Upper lobe of left lung (tissue), 6 donors: Measurements from ENCODE around the gene KCNMA1. TPM values are rescaled to one million over a fixed set of nuclear protein-coding genes. Genes with fewer than 3 reads are reported as not detected.

ENCODE experiments used
- ATAC-seq, 2 donors: fragments of 200-7000 bp; cut with Tn5 transposase; one replicate each; pipeline ENCODE4 v1.9.1; 2022; ENCODE audit warnings: mild to moderate bottlenecking in 2 of 2, moderate library complexity in 2 of 2; ENCODE audit not compliant: low FRiP score in 2 of 2
- DNase-seq, 2 donors: peaks; one replicate each; pipeline ENCODE4 v3.0.0-alpha.2; 2019 to 2020
- H3K27ac ChIP-seq, 4 donors: fragments of 200-600 bp; sonication (generic); one replicate each; pipeline ENCODE4 v1.5.1; 2016 to 2019
- H3K27me3 ChIP-seq, 4 donors: fragments of 200-600 bp; sonication (generic); one replicate each; pipeline ENCODE4 v1.5.1; 2017 to 2019
- H3K36me3 ChIP-seq, 4 donors: fragments of 200-600 bp; sonication (generic); one replicate each; pipeline ENCODE4 v1.5.1; 2016 to 2019
- H3K4me1 ChIP-seq, 4 donors: fragments of 200-600 bp; sonication (generic); one replicate each; pipeline ENCODE4 v1.5.1; 2018 to 2019
- H3K4me3 ChIP-seq, 4 donors: fragments of 200-600 bp; sonication (generic); one replicate each; pipeline ENCODE4 v1.5.1; 2017 to 2019; ENCODE audit warnings: mild to moderate bottlenecking in 2 of 4, moderate library complexity in 1 of 4
- H3K9me3 ChIP-seq, 4 donors: fragments of 200-600 bp; sonication (generic); one replicate each; pipeline ENCODE4 v1.5.1; 2018 to 2019
- CTCF ChIP-seq, 6 experiments: fragments of 450-650 bp in 4 of 6; fragments of 200-600 bp in 2 of 6; sonication (generic) in 2 of 6; IDR thresholded peaks; one replicate each; pipeline ENCODE4 v1.5.1; 2016 to 2019; ENCODE audit warnings: antibody characterized with exemption in 6 of 6
- EP300 ChIP-seq, 4 donors: sonication (generic); formaldehyde crosslinking; IDR thresholded peaks; one replicate each; pipeline ENCODE4 v1.5.1; 2017; ENCODE audit warnings: antibody characterized with exemption in 4 of 4, control low read depth in 2 of 4
- POLR2A ChIP-seq, 4 donors: fragments of 450-650 bp; IDR thresholded peaks; one replicate each; pipeline ENCODE4 v1.5.1; 2016 to 2017; ENCODE audit warnings: antibody characterized with exemption in 4 of 4, mild to moderate bottlenecking in 2 of 4
- POLR2AphosphoS5 ChIP-seq, 2 donors: sonication (generic); formaldehyde crosslinking; IDR thresholded peaks; one replicate each; pipeline ENCODE4 v1.5.1; 2017; ENCODE audit warnings: antibody characterized with exemption in 2 of 2
- WGBS, 2 donors: methylation state at CpG; one replicate each; pipeline ENCODE4 v1.1.5; 2017 to 2018; 5-methylcytosine and 5-hydroxymethylcytosine counted together
- total RNA-seq, 6 donors: library from RNA; depleted of rRNA in 4 of 6; stranded (reverse); fragments of >200 nt in 4 of 6; gene quantifications; one replicate each; pipeline versions ENCODE4 v1.1.0 to v1.2.1, GENCODE V29; 2016 to 2021
- donor health status: DM: no; HTN: no; CAD: no; lungs with moderate emphysema.
- donor health status: DM: no; HTN: yes; CAD: no; lungs with severe emphysema.

The KCNMA1 gene
- total RNA-seq, 6 donors from 2014 or later: 5.8 to 107 (median 22.0) TPM

DNA sequence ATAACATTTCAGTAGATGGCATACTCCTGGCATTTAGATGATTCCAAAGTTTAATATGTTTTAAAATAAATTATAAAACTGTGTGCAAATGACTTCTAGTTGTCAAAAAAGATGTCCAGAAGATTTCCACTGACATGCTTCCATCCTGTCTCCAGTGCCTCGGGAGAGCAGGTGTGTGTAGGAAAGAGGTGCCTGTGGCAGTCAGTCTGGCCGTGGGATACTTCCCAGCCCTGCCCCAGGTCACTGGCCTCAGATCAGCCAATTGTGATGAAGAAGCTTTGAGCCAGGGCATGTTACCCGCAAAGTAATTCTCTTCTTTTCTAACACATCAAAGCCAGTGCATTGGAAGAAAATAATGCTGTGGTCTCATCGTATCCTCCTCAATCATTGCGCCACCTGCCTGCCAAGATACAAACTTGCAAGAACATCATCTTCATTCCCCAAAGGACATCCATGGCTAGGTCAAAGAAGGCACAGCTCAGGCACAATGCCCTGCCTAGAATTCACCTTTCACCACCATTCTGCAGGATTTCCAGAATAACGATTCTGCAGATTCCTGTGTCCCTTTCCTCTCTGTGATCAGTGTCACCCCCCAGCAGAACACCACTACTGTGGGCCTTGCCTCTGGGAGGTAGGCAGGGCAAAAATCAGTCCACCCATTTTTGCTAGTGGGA is 6.3 kb upstream of the KCNMA1 start:
- TF ChIP-seq POLR2AphosphoS5 (IDR thresholded peaks at IDR 0.05) (no peak), CTCF (IDR thresholded peaks at IDR 0.05) (peak in 5 of 6 experiments; percentile 30 to 64 (median 50)), POLR2A (IDR thresholded peaks at IDR 0.05) (no peak), EP300 (IDR thresholded peaks at IDR 0.05) (no peak)
- no peak overlapping the region for H3K4me3 ChIP-seq
- H3K27me3 ChIP-seq: no peaks in the 10 kb centered on the region
- WGBS, 2 donors: 35 to 39% methylated on average over 6 of the region's 6 CpGs
- H3K27ac ChIP-seq: no peak overlapping the region
- peaks cover 0 to 3% (median 0%) of the 10 kb centered on the region in 4 donors for H3K4me1 ChIP-seq
- ATAC-seq: peak in 1 of 2 donors; percentile 50
- H3K36me3 ChIP-seq: no peaks in the 10 kb centered on the region
- H3K9me3 ChIP-seq: no peaks in the 10 kb centered on the region
- DNase-seq: peak in 1 of 2 donors; percentile 29

GRCh38 chr10:77641788-77642397 is 4.3 kb upstream of the KCNMA1 start:
- H3K27ac ChIP-seq: no peak overlapping the region
- 0 to 2% methylated on average over 5 of the region's 5 CpGs for whole genome bisulfite sequencing, 2 donors
- TF ChIP-seq POLR2AphosphoS5 (IDR thresholded peaks at IDR 0.05) (no peak), POLR2A (IDR thresholded peaks at IDR 0.05) (no peak), EP300 (IDR thresholded peaks at IDR 0.05) (no peak), CTCF (IDR thresholded peaks at IDR 0.05) (peak; percentile 70 to 86 (median 80))

DNA sequence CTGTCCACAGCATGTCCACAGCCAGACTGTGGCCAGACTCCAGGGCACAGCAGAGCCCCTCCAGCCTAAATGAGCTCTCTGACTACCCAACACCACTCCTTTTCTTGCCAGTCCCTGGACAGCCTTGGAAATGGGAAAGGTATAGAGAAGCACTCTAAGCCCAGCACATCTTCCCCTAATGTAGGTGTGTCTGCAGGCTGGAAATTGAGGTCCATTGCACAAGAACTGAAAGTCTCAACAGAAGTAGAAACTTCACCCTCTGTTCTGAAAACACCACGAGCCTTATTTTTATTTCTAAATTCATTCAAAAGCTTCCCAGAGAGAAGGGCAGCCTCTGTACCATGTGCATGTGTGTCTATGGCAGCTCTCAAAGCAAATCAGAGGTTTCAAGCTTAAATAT is 3.7 kb upstream of the KCNMA1 start:
- WGBS, 2 donors: 23 to 27% methylated on average over 1 of the region's 1 CpG
- H3K27me3 ChIP-seq: peaks cover 0 to 22% (median 13%) of the 10 kb centered on the region in 4 donors
- no peak overlapping the region for H3K4me3 ChIP-seq
- TF ChIP-seq POLR2A (IDR thresholded peaks at IDR 0.05): no peak
- TF ChIP-seq CTCF (IDR thresholded peaks at IDR 0.05): no peak
- TF ChIP-seq POLR2AphosphoS5 (IDR thresholded peaks at IDR 0.05): no peak
- H3K9me3 ChIP-seq: no peaks in the 10 kb centered on the region
- DNase-seq (no peak), ATAC-seq (no peak)
- H3K36me3 ChIP-seq: no peaks in the 10 kb centered on the region
- H3K27ac ChIP-seq: no peak overlapping the region
- H3K4me1 ChIP-seq: peaks cover 5 to 24% (median 11%) of the 10 kb centered on the region in 4 donors

More at GRCh38 chr10:77641788-77642397, 4.3 kb upstream of the KCNMA1 start:
- ATAC-seq (peak in 1 of 2 donors; percentile 60), DNase-seq (peak in 1 of 2 donors; percentile 58)
- H3K4me3 ChIP-seq: no peak overlapping the region
- H3K4me1 ChIP-seq: peaks cover 5 to 19% (median 10%) of the 10 kb centered on the region in 4 donors
- H3K36me3 ChIP-seq: no peaks in the 10 kb centered on the region
- peaks cover 0 to 17% (median 8%) of the 10 kb centered on the region in 4 donors for H3K27me3 ChIP-seq
- no peaks in the 10 kb centered on the region for H3K9me3 ChIP-seq

DNA sequence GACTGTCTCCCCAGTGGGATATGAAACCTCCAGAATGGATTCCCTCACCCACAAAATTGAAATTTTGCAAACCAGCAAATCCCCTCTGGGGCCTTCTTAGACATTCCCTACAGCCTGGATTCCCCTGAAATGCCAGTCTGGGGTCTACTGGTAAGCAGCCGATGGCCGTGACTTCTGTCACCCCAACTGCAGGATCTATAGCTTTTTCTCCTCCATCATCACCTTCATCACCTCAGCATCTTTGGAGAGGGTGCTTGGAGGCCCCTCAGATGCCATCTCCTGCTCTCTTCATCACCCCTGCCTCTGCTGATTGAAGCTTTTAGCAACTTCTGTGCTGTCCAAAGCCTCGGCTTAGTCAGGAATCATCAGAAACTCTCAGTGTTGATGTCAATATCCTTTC is 2.6 kb upstream of the KCNMA1 start:
- Histone ChIP-seq H3K4me3 (no peak overlapping the region), H3K27me3 (peaks cover 0 to 28% (median 17%) of the 10 kb centered on the region in 4 donors), H3K4me1 (peaks cover 5 to 24% (median 11%) of the 10 kb centered on the region in 4 donors), H3K9me3 (no peaks in the 10 kb centered on the region), H3K27ac (no peak overlapping the region), H3K36me3 (no peaks in the 10 kb centered on the region)
- no peak for TF ChIP-seq EP300 (IDR thresholded peaks at IDR 0.05)
- no peak for TF ChIP-seq POLR2A (IDR thresholded peaks at IDR 0.05)
- TF ChIP-seq CTCF (IDR thresholded peaks at IDR 0.05): no peak
- TF ChIP-seq POLR2AphosphoS5 (IDR thresholded peaks at IDR 0.05): no peak
- WGBS, 2 donors: 69 to 73% methylated on average over 3 of the region's 3 CpGs
- ATAC-seq: no peak
- no peak for DNase-seq
